Ovary (tissue), 9 donors: ENCODE measurements around the gene SLC39A8. TPM values are rescaled to one million over a fixed set of nuclear protein-coding genes. Genes with fewer than 3 reads are reported as not detected.

ENCODE experiments used
- DNase-seq, 5 donors: peaks; one replicate each; pipeline ENCODE4 v3.0.0-alpha.2; 2019 to 2020
- H3K27ac ChIP-seq, 2 donors: fragments of 200-600 bp; one replicate each; pipeline versions ENCODE4 v1.5.1 to v1.8.0; 2019 to 2022
- H3K27me3 ChIP-seq: fragments of 200-600 bp; one replicate; pipeline ENCODE4 v1.8.0; 2022
- H3K36me3 ChIP-seq: fragments of 200-600 bp; sonication (generic); one replicate; pipeline ENCODE4 v1.5.1; 2019
- H3K4me1 ChIP-seq: one replicate; pipeline ENCODE4 v1.8.1; 2013; ENCODE audit warnings: mild to moderate bottlenecking, moderate library complexity; ENCODE audit not compliant: insufficient read depth
- H3K4me3 ChIP-seq: fragments of 200-600 bp; sonication (generic); one replicate; pipeline ENCODE4 v1.5.1; 2017
- H3K9me3 ChIP-seq, 2 donors: fragments of 200-600 bp in 1 of 2; sonication (generic) in 1 of 2; one replicate each; pipeline versions ENCODE4 v1.5.1 to v1.8.1; 2013 to 2019; ENCODE audit warnings: mild to moderate bottlenecking in 1 of 2, moderate library complexity in 1 of 2
- CTCF ChIP-seq, 3 donors: fragments of 450-650 bp in 2 of 3; fragments of 200-600 bp in 1 of 3; IDR thresholded peaks; one replicate each; pipeline versions ENCODE4 v1.5.1 to v1.8.0; 2016 to 2022; ENCODE audit warnings: antibody characterized with exemption in 3 of 3, mild to moderate bottlenecking in 1 of 3
- EP300 ChIP-seq: sonication (generic); formaldehyde crosslinking; IDR thresholded peaks from one replicate; pipeline ENCODE4 v1.6.1; 2017; ENCODE audit warnings: antibody characterized with exemption
- POLR2A ChIP-seq: fragments of 450-650 bp; IDR thresholded peaks from one replicate; pipeline ENCODE4 v1.6.1; 2017; ENCODE audit warnings: antibody characterized with exemption, mild to moderate bottlenecking, moderate library complexity
- WGBS, 3 donors: extraction: QIAGEN DNeasy Blood & Tissue Kit in 1 of 3; methylation state at CpG; one replicate each; pipeline versions ENCODE4 v1.1.5 to v1.1.7; 2013 to 2017; 5-methylcytosine and 5-hydroxymethylcytosine counted together
- intact Hi-C, 4 donors: fragments of 100-400 bp; cut with DNase I; formaldehyde crosslinking; loops; one replicate each; pipeline versions ENCODE4 v1.11.0 to v1.15.1; 2022 to 2023
- polyA plus RNA-seq, 2 donors: library from polyadenylated mRNA; stranded (reverse); fragments of 200-250 nt in 1 of 2; fragments of 350-450 nt in 1 of 2; fragmentation: Illumina TruSeq in 1 of 2; extraction: RNeasy Lipid Tissue Mini Kit (QIAGEN cat#74804) in 1 of 2; gene quantifications; one replicate each; pipeline ENCODE4 v1.2.3, GENCODE V29; 2013 to 2014
- total RNA-seq, 7 donors: library from RNA; depleted of rRNA in 2 of 7; stranded (reverse); fragments of >200 nt in 2 of 7; fragmentation: NEBNext Ultra II Directional in 3 of 7; extraction: Animal tissue kit (Norgen Biotek cat#: 25700) in 3 of 7; gene quantifications; one replicate each; pipeline versions ENCODE4 v1.1.0 to v1.2.4, GENCODE V29; 2016 to 2023
- donor health status: DM: no; HTN: no; CAD: no; lungs with moderate emphysema.
- donor health status: DM: no; HTN: no; CAD: no.
- donor health status: Bipolar disorder and iron deficiency.
- donor health status: DM: yes; HTN: yes; CAD: no.
- donor health status: DM: no; HTN: no; CAD: no.
- donor health status: DM: yes; HTN: yes; CAD: no.

SLC39A8 gene
- total and polyA plus RNA-seq, 9 donors = 11.5 to 28.7 (median 19.2) TPM

GRCh38 chr4:102356562-102357202 lies 11.4 kb upstream of the SLC39A8 start:
- Histone ChIP-seq H3K27me3 (no peaks in the 10 kb centered on the region), H3K4me1 (no peaks in the 10 kb centered on the region), H3K9me3 (no peaks in the 10 kb centered on the region), H3K36me3 (no peaks in the 10 kb centered on the region), H3K27ac (no peak overlapping the region), H3K4me3 (no peak overlapping the region)
- no peak for DNase-seq
- TF ChIP-seq EP300 (no peak), POLR2A (no peak), CTCF (IDR thresholded peaks at IDR 0.05) (no peak)
- WGBS, 3 donors = 95 to 97% (median 96%) methylated on average over 3 of the region's 3 CpGs
- intact Hi-C loops = no loop called here

- H3K36me3 ChIP-seq = no peaks in the 10 kb centered on the region
- intact Hi-C loops = no loop called here
- TF ChIP-seq CTCF (IDR thresholded peaks at IDR 0.05) = no peak
- no peak for TF ChIP-seq POLR2A
- TF ChIP-seq EP300 = no peak
- no peaks in the 10 kb centered on the region for H3K4me1 ChIP-seq
- 75 to 83% (median 77%) methylated on average over 2 of the region's 2 CpGs for WGBS, 3 donors
- H3K27me3 ChIP-seq = no peaks in the 10 kb centered on the region
- no peak overlapping the region for H3K27ac ChIP-seq
- no peaks in the 10 kb centered on the region for H3K9me3 ChIP-seq
- no peak for DNase-seq
- H3K4me3 ChIP-seq = no peak overlapping the region
Measured at GRCh38 chr4:102355748-102356147, 10.5 kb upstream of the SLC39A8 start.

GRCh38 chr4:102354671-102355454 lies 9.6 kb upstream of the SLC39A8 start:
- intact Hi-C loops = loop anchor here in 1 of 4 donors (5.0 kb wide), 1 partner anchor 67 kb away; no protein-coding TSS in a partner anchor
- H3K9me3 ChIP-seq = no peaks in the 10 kb centered on the region
- no peaks in the 10 kb centered on the region for H3K27me3 ChIP-seq
- H3K4me1 ChIP-seq = no peaks in the 10 kb centered on the region
- DNase-seq = no peak
- no peak overlapping the region for H3K27ac ChIP-seq
- H3K36me3 ChIP-seq = no peaks in the 10 kb centered on the region
- WGBS, 3 donors = 33 to 37% (median 35%) methylated on average over 2 of the region's 2 CpGs
- TF ChIP-seq POLR2A = no peak
- TF ChIP-seq EP300 = no peak
- no peak for TF ChIP-seq CTCF (IDR thresholded peaks at IDR 0.05)
- H3K4me3 ChIP-seq = no peak overlapping the region

- 58 to 79% (median 78%) methylated on average over 6 of the region's 6 CpGs for WGBS, 3 donors
- intact Hi-C loops = loop anchor here in 1 of 4 donors (5.0 kb wide), 1 partner anchor 70 kb away; no protein-coding TSS in a partner anchor
- no peak for DNase-seq
Measured at GRCh38 chr4:102352781-102353180, 7.5 kb upstream of the SLC39A8 start.

More at GRCh38 chr4:102352781-102353180, 7.5 kb upstream of the SLC39A8 start:
- Histone ChIP-seq H3K9me3 (no peaks in the 10 kb centered on the region), H3K27me3 (no peaks in the 10 kb centered on the region), H3K27ac (no peak overlapping the region), H3K36me3 (no peaks in the 10 kb centered on the region), H3K4me1 (no peaks in the 10 kb centered on the region), H3K4me3 (no peak overlapping the region)
- TF ChIP-seq CTCF (IDR thresholded peaks at IDR 0.05) = no peak
- no peak for TF ChIP-seq POLR2A
- TF ChIP-seq EP300 = no peak
